Parathyroid adenoma (tissue), 2 donors: ENCODE data around the gene NUP210L.

Experiments used
- H2AFZ ChIP-seq: fragments of 300-600 bp; sonication (generic); one replicate; pipeline ENCODE4 v1.7.0; 2017; ENCODE audit warnings: antibody characterized with exemption, mild to moderate bottlenecking
- H3K27ac ChIP-seq: fragments of 300-600 bp; sonication (generic); one replicate; pipeline ENCODE4 v1.7.0; 2017
- H3K27me3 ChIP-seq: fragments of 300-600 bp; sonication (generic); one replicate; pipeline ENCODE4 v1.7.0; 2017; ENCODE audit warnings: low read length; ENCODE audit not compliant: control insufficient read depth, insufficient read depth
- H3K36me3 ChIP-seq: fragments of 300-600 bp; sonication (generic); one replicate; pipeline ENCODE4 v1.7.0; 2017; ENCODE audit warnings: low read length; ENCODE audit not compliant: control insufficient read depth, insufficient read depth
- H3K4me1 ChIP-seq: fragments of 300-600 bp; sonication (generic); one replicate; pipeline ENCODE4 v1.7.0; 2017; ENCODE audit warnings: control low read depth
- H3K4me2 ChIP-seq: fragments of 300-600 bp; sonication (generic); one replicate; pipeline ENCODE4 v1.7.0; 2017; ENCODE audit warnings: low read length
- H3K4me3 ChIP-seq: fragments of 300-600 bp; sonication (generic); one replicate; pipeline ENCODE4 v1.7.0; 2017; ENCODE audit warnings: low read depth, low read length
- H3K79me2 ChIP-seq: fragments of 300-600 bp; sonication (generic); one replicate; pipeline ENCODE4 v1.7.0; 2017; ENCODE audit warnings: control low read depth
- H3K9ac ChIP-seq: fragments of 300-600 bp; sonication (generic); one replicate; pipeline ENCODE4 v1.7.0; 2017; ENCODE audit warnings: mild to moderate bottlenecking
- H3K9me3 ChIP-seq: fragments of 300-600 bp; sonication (generic); one replicate; pipeline ENCODE4 v1.7.0; 2017; ENCODE audit warnings: low read length; ENCODE audit not compliant: control insufficient read depth
- CTCF ChIP-seq: fragments of 300-600 bp; sonication (generic); IDR thresholded peaks from one replicate; pipeline ENCODE4 v1.7.0; 2017; ENCODE audit warnings: antibody characterized with exemption, mild to moderate bottlenecking
- donor health status: primary hyperparathyroidism.

The NUP210L gene

GRCh38 chr1:153951183-153951582 lies 203.7 kb downstream of the NUP210L start:
- Histone ChIP-seq H3K79me2 (peaks cover 5% of the 10 kb centered on the region), H3K4me3 (no peak overlapping the region), H3K9me3 (no peaks in the 10 kb centered on the region), H3K27me3 (no peaks in the 10 kb centered on the region), H3K36me3 (no peaks in the 10 kb centered on the region), H2AFZ (no peak overlapping the region), H3K9ac (no peak overlapping the region), H3K27ac (no peak overlapping the region), H3K4me1 (no peaks in the 10 kb centered on the region), H3K4me2 (no peak overlapping the region)
- TF ChIP-seq CTCF = no peak

GRCh38 chr1:153946622-153947241 lies 208.1 kb downstream of the NUP210L start, which contains the start of gene DENND4B:
Gene DENND4B, minus strand, starts transcription at chr1:153946718. Its CDS starts 2,344 bp downstream, at chr1:153944374.
- Histone ChIP-seq H3K9ac (no peak within 1 kb of the TSS), H3K27me3 (no peaks in the 10 kb centered on the region), H2AFZ (peak within 1 kb of the TSS; percentile 61), H3K4me2 (peak within 1 kb of the TSS; percentile 87), H3K79me2 (no peaks in the 10 kb centered on the region), H3K36me3 (no peaks in the 10 kb centered on the region), H3K4me3 (peak within 1 kb of the TSS; percentile 78), H3K4me1 (no peaks in the 10 kb centered on the region), H3K9me3 (no peaks in the 10 kb centered on the region), H3K27ac (peak within 1 kb of the TSS; percentile 80)
- TF ChIP-seq CTCF = peak; percentile 89

- Histone ChIP-seq H3K79me2 (no peaks in the 10 kb centered on the region), H3K9me3 (no peaks in the 10 kb centered on the region), H3K36me3 (no peaks in the 10 kb centered on the region), H3K4me2 (peak overlapping the region; percentile 87), H3K27ac (peak overlapping the region; percentile 80), H2AFZ (peak overlapping the region; percentile 61), H3K4me3 (peak overlapping the region; percentile 78), H3K27me3 (no peaks in the 10 kb centered on the region), H3K4me1 (no peaks in the 10 kb centered on the region), H3K9ac (no peak overlapping the region)
- no peak for TF ChIP-seq CTCF
Measured at GRCh38 chr1:153945795-153946621, 208.9 kb downstream of the NUP210L start.

GRCh38 chr1:153945131-153945794 lies 209.6 kb downstream of the NUP210L start:
- Histone ChIP-seq H3K9ac (no peak overlapping the region), H3K4me1 (no peaks in the 10 kb centered on the region), H2AFZ (peak overlapping the region; percentile 61)

More at GRCh38 chr1:153945131-153945794, 209.6 kb downstream of the NUP210L start:
- Histone ChIP-seq H3K9me3 (no peaks in the 10 kb centered on the region), H3K27ac (peak overlapping the region; percentile 80), H3K4me2 (peak overlapping the region; percentile 87), H3K79me2 (no peaks in the 10 kb centered on the region), H3K36me3 (no peaks in the 10 kb centered on the region), H3K27me3 (no peaks in the 10 kb centered on the region), H3K4me3 (peak overlapping the region; percentile 78)
- no peak for TF ChIP-seq CTCF
